ENCODE data around the gene DEGS2. TPM values are rescaled to one million over a fixed set of nuclear protein-coding genes. Genes with fewer than 3 reads are reported as not detected.

DEGS2 gene
- total and polyA plus RNA-seq, 12 donors = 0.04 to 0.20 (median 0.10) TPM; not detected in 7

DNA sequence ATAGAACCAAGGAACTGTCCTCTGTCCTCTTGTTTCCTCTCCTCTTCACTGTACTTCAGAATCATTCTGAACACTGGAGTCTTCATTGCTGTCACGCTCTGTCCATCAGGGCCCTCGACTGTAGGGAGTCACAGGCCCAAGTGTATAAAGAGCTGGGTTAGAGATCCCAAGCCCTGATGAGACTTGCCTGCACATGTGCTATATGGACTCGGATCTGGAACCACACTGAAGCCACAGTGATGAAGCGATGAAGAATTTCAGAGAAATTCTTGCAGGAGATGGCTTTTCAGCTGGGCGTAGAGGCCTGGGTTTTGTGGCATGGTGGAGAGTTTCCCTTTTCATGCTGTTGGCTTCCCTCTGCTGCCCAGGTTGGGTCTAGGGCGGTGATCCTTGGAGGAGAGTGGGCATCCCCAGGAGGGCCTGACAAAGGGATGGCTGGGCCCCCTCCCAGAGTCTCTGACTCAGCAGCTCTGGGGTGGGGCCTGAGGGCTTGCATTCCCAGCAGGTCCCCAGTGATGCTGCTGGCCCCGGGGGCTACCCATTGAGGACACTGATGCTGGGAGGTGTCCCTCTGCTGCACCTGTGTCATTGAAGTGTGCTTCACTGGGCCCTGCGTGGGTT lies 39.9 kb upstream of the DEGS2 start:
- H3K27ac ChIP-seq = no peak overlapping the region
- no peak for DNase-seq
- no peaks in the 10 kb centered on the region for H3K4me1 ChIP-seq
- TF ChIP-seq, protein P1, sequence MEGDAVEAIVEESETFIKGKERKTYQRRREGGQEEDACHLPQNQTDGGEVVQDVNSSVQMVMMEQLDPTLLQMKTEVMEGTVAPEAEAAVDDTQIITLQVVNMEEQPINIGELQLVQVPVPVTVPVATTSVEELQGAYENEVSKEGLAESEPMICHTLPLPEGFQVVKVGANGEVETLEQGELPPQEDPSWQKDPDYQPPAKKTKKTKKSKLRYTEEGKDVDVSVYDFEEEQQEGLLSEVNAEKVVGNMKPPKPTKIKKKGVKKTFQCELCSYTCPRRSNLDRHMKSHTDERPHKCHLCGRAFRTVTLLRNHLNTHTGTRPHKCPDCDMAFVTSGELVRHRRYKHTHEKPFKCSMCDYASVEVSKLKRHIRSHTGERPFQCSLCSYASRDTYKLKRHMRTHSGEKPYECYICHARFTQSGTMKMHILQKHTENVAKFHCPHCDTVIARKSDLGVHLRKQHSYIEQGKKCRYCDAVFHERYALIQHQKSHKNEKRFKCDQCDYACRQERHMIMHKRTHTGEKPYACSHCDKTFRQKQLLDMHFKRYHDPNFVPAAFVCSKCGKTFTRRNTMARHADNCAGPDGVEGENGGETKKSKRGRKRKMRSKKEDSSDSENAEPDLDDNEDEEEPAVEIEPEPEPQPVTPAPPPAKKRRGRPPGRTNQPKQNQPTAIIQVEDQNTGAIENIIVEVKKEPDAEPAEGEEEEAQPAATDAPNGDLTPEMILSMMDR (IDR thresholded peaks at IDR 0.05) = no peak
- ATAC-seq = no peak
- intact Hi-C loops (cut with DNase I) = loop anchor here in 1 of 10 donors (10.0 kb wide), 1 partner anchor 75 kb away; no protein-coding TSS in a partner anchor
- H3K36me3 ChIP-seq = no peaks in the 10 kb centered on the region
- no peaks in the 10 kb centered on the region for H3K27me3 ChIP-seq
- H3K4me3 ChIP-seq = no peak overlapping the region
- H3K9me3 ChIP-seq = no peaks in the 10 kb centered on the region
- 91 to 95% methylated on average over 8 of the region's 8 CpGs for WGBS, 2 donors

DNA sequence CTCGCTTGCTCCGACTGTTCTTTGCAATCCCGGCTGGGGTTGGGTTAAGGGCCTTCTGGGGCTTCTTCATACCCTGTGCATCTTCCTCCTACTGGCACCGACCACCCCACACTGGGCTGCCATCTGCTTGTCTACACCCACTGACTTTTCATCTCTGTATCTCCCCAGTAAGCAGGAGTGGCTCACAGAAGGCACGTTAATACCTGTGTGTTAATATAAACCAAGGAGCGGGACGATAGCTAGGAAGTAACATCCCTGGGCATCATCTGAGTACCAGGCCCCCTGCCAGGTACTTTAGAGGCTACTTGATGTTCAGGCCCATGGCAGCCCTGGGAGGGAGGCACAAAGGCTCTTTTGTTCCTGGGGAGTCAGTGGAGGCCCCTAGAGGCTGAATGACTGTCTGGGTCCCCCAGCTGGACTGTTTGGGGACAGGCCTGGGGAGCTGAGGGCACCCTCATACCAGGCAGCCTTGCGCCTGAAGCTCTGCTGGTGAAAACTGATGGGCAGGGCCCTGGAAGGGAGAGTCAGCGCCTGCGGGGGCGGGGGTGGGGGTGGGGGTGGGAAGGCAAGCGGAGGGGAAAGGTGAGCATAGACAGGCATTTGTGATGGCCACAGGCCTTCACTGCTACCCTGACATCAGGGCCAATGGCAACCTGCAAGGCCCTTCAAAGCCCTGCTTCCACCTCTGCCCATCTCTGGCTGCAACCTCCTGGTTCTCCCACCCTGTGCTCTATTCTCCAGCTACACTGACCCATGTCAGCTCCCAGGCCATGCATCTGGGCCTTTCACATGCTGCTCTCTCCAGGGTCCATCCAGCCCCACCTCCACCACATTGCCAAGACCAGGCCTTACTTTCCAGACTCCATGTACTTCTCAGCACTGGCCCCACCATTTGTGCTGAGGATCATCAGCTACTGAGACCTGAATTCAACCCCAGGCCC lies 34.2 kb upstream of the DEGS2 start:
- Histone ChIP-seq H3K9me3 (no peaks in the 10 kb centered on the region), H3K36me3 (no peaks in the 10 kb centered on the region), H3K4me1 (peaks cover 0 to 20% (median 13%) of the 10 kb centered on the region in 9 donors), H3K27me3 (no peaks in the 10 kb centered on the region), H3K4me3 (peak overlapping the region; percentile 8 to 62 (median 56)), H3K27ac (peak overlapping the region in 9 of 10 donors; percentile 83 to 96 (median 93))
- no peak for ATAC-seq
- WGBS, 2 donors = 62 to 67% methylated on average over 12 of the region's 12 CpGs
- TF ChIP-seq, protein P1 (IDR thresholded peaks at IDR 0.05) = no peak
- no peak for DNase-seq
- intact Hi-C loops (cut with DNase I) = loop anchor here in 9 of 10 donors (1.0 to 10.0 kb wide), 9 partner anchors 43 to 211 kb away; no protein-coding TSS in a partner anchor

DNA sequence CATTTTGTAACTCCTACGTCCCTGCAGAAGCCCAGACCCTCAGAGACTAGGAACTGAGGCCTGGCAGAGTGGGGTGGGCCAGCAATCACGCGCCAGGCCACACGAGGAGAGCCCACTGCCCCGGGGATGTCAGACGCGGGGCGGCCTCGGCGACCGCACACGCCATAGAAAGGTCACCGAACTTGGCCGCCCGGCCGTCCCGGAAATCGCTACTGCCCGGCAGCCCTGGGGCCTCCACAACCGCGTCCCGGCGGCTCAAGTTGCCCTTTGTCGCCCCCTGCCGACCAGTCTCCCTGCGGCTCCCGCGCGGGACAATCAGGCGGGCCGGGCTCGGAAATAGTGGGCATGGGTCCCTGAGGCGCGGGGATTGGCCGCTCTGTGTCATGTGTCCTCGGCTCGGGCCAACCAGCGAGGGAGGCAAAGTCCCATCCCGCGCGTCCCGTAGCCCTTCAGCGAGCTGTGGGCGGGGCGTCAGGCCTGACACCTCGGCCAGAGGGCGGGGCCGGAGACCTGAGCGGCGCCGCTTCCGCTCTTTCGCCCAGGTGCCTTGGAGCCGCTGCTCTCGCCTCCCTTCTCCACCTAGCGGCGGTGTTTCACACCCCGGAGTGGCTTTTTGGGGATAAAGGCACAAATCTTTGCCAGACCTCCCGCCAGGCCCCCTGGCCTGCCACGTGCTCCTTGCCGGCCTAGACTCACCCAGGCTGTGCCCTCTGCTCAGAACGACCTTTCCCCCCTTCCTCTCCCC lies 33.4 kb upstream of the DEGS2 start:
- TF ChIP-seq, protein P1 (IDR thresholded peaks at IDR 0.05) = peak; percentile 81 to 99 (median 96)
- ATAC-seq (peak; percentile 99 to 100 (median 99)), DNase-seq (peak; percentile 99)
- intact Hi-C loops (cut with DNase I) = loop anchor here in 9 of 10 donors (1.0 to 10.0 kb wide), 9 partner anchors 44 to 211 kb away; no protein-coding TSS in a partner anchor
- Histone ChIP-seq H3K4me1 (peaks cover 0 to 20% (median 13%) of the 10 kb centered on the region in 9 donors), H3K4me3 (peak overlapping the region; percentile 8 to 62 (median 56)), H3K27ac (peak overlapping the region; percentile 83 to 96 (median 92)), H3K27me3 (no peaks in the 10 kb centered on the region), H3K9me3 (no peaks in the 10 kb centered on the region), H3K36me3 (no peaks in the 10 kb centered on the region)
- WGBS, 2 donors = 2 to 3% methylated on average over 61 to 62 of the region's 62 CpGs
